ENCODE data around the gene MXD4. TPM values are rescaled to one million over a fixed set of nuclear protein-coding genes. Genes with fewer than 3 reads are reported as not detected.

The MXD4 gene, protein sequence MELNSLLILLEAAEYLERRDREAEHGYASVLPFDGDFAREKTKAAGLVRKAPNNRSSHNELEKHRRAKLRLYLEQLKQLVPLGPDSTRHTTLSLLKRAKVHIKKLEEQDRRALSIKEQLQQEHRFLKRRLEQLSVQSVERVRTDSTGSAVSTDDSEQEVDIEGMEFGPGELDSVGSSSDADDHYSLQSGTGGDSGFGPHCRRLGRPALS
- polyA plus RNA-seq (2012; rRNA removed): 38.6 and 42.2 TPM in 2 replicates
- polyA plus RNA-seq (2012; cell fraction: cytosol; rRNA removed): 17.3 and 28.2 TPM in 2 replicates
- 58.8 and 62.0 TPM in 2 replicates for polyA plus RNA-seq (2012; cell fraction: nucleus; rRNA removed)

GRCh38 chr4:2261853-2262144 is at the start of gene MXD4:
Gene MXD4 (minus strand): TSS chr4:2262109. CDS start chr4:2261980, 129 bp downstream.
- Histone ChIP-seq H3K9ac (peak within 1 kb of the TSS; percentile 83), H3K36me3 (replicated peaks in 1 of 2; ENCODE audit: control insufficient read depth in 1 of 2, insufficient read depth in 2 of 2, low read length in 1 of 2) (peaks cover 0 to 25% of the 10 kb centered on the region in 2 experiments), H3F3A (replicated peaks; ENCODE audit: insufficient read depth) (no peaks in the 10 kb centered on the region), H3K27me3 (ENCODE audit: insufficient read depth) (no peaks in the 10 kb centered on the region), H4K20me1 (ENCODE audit: insufficient read depth) (peaks cover 38% of the 10 kb centered on the region), H3K79me2 (ENCODE audit: insufficient read depth) (peaks cover 36% of the 10 kb centered on the region), H3K9me3 (no peaks in the 10 kb centered on the region), H3K4me1 (ENCODE audit: control insufficient read depth in 1 of 2, insufficient read depth in 2 of 2, low read depth in 1 of 2, low read length in 1 of 2) (peaks cover 5 to 66% of the 10 kb centered on the region in 2 experiments; a peak in 2 of 4 replicates), H2AFZ (ENCODE audit: low read depth) (peak within 1 kb of the TSS; percentile 74; the same call in 1 of the 2 replicates), H3K27ac (ENCODE audit: low read depth in 2 of 2, low read length in 1 of 2) (peak within 1 kb of the TSS; percentile 81 to 98), H3K4me2 (peak within 1 kb of the TSS; percentile 96), H3K9me2 (no peaks in the 10 kb centered on the region), H3K4me3 (ENCODE audit: low read depth in 2 of 2, low read length in 1 of 2) (peak within 1 kb of the TSS; percentile 83 to 87)
- no peak for DNase-seq
- no peak for TF ChIP-seq ZBTB33 (IDR thresholded peaks at IDR 0.05; ENCODE audit: borderline replicate concordance, low read depth)
- peak; percentile 46; the same call in 1 of the 2 replicates for TF ChIP-seq TAF1 (IDR thresholded peaks at IDR 0.05; ENCODE audit: borderline replicate concordance, low read depth, low read length)
- ChIA-PET POLR2A (interaction anchor here (0.7 to 1.0 kb wide), 4 partner anchors 23 to 625 kb away, joined by 3 read pairs; no protein-coding TSS in a partner anchor), CTCF (interaction anchor here (0.7 to 1.0 kb wide), 2 partner anchors 152 to 153 kb away, joined by 3 read pairs; no protein-coding TSS in a partner anchor)
- no CpG with 5 or more reads among the region's 46 CpGs for WGBS (ENCODE audit: low lambda C conversion rate)

- ChIA-PET CTCF (no interaction called here), POLR2A (no interaction called here)
- no peak for DNase-seq
- Histone ChIP-seq H3K27me3 (ENCODE audit: insufficient read depth) (no peaks in the 10 kb centered on the region), H3K9me2 (no peaks in the 10 kb centered on the region), H3K9me3 (no peaks in the 10 kb centered on the region; the same call in 1 of the 2 replicates), H3K4me2 (no peak overlapping the region), H2AFZ (ENCODE audit: low read depth) (no peak overlapping the region), H3K27ac (ENCODE audit: low read depth in 2 of 2, low read length in 1 of 2) (no peak overlapping the region), H3F3A (replicated peaks; ENCODE audit: insufficient read depth) (no peaks in the 10 kb centered on the region), H4K20me1 (ENCODE audit: insufficient read depth) (no peaks in the 10 kb centered on the region), H3K4me3 (ENCODE audit: low read depth in 2 of 2, low read length in 1 of 2) (no peak overlapping the region), H3K9ac (no peak overlapping the region), H3K4me1 (ENCODE audit: control insufficient read depth in 1 of 2, insufficient read depth in 2 of 2, low read depth in 1 of 2, low read length in 1 of 2) (no peaks in the 10 kb centered on the region), H3K36me3 (replicated peaks in 1 of 2; ENCODE audit: control insufficient read depth in 1 of 2, insufficient read depth in 2 of 2, low read length in 1 of 2) (no peaks in the 10 kb centered on the region), H3K79me2 (ENCODE audit: insufficient read depth) (no peaks in the 10 kb centered on the region)
- TF ChIP-seq ZBTB33 (IDR thresholded peaks at IDR 0.05; ENCODE audit: borderline replicate concordance, low read depth): no peak
- TF ChIP-seq FOXM1 (IDR thresholded peaks at IDR 0.05; ENCODE audit: low read depth): no peak
- 64% methylated on average over 7 of the region's 10 CpGs for WGBS (ENCODE audit: low lambda C conversion rate)
These were observed 45.0 kb upstream of the MXD4 start for GRCh38 chr4:2306773-2307410.

Data from SK-N-SH (cell line).